Neural progenitor cell (in vitro differentiated cells): ENCODE results near the gene ST6GALNAC1. TPM values are rescaled to one million over a fixed set of nuclear protein-coding genes. Genes with fewer than 3 reads are reported as not detected.

Source experiments
- DNase-seq: peaks from one replicate; pipeline ENCODE4 v3.0.0-alpha.2; 2016; ENCODE audit warnings: low spot score
- H2AFZ ChIP-seq: fragments of 200-600 bp; sonication (generic); replicated peaks from 2 replicates; pipeline ENCODE4 v1.6.1; 2016; ENCODE audit warnings: antibody characterized with exemption
- H3F3A ChIP-seq: fragments of 200-600 bp; sonication (generic); 2 replicates; pipeline ENCODE4 v1.6.1; 2016; ENCODE audit warnings: antibody characterized with exemption, low read depth
- H3K27ac ChIP-seq: fragments of 200-600 bp; sonication (generic); 2 replicates; pipeline ENCODE4 v1.5.1; 2016; ENCODE audit warnings: mild to moderate bottlenecking
- H3K27me3 ChIP-seq: fragments of 200-600 bp; sonication (generic); 2 replicates; pipeline ENCODE4 v1.6.1; 2016; ENCODE audit warnings: mild to moderate bottlenecking, moderate library complexity
- H3K36me3 ChIP-seq: fragments of 200-600 bp; sonication (generic); 2 replicates; pipeline ENCODE4 v1.5.1; 2016
- H3K4me1 ChIP-seq: fragments of 200-600 bp; sonication (generic); 2 replicates; pipeline ENCODE4 v1.6.1; 2016; ENCODE audit warnings: mixed run types
- H3K4me2 ChIP-seq: fragments of 200-600 bp; sonication (generic); 2 replicates; pipeline ENCODE4 v1.6.1; 2016
- H3K4me3 ChIP-seq: fragments of 200-600 bp; sonication (generic); 2 replicates; pipeline ENCODE4 v1.5.1; 2016
- H3K79me2 ChIP-seq: fragments of 200-600 bp; sonication (generic); 2 replicates; pipeline ENCODE4 v1.6.1; 2016; ENCODE audit warnings: low read depth
- H3K9ac ChIP-seq: fragments of 200-600 bp; sonication (generic); 2 replicates; pipeline ENCODE4 v1.6.1; 2016
- H3K9me3 ChIP-seq: fragments of 200-600 bp; sonication (generic); 2 replicates; pipeline ENCODE4 v1.5.1; 2016; ENCODE audit warnings: low read depth
- H4K20me1 ChIP-seq: fragments of 200-600 bp; sonication (generic); 2 replicates; pipeline ENCODE4 v1.6.1; 2016; ENCODE audit warnings: low read depth
- H3K27ac Mint-ChIP-seq: 3 replicates; pipeline ENCODE4 v1.8.0; 2021; ENCODE audit warnings: mixed read lengths
- H3K27me3 Mint-ChIP-seq: 2 replicates; pipeline ENCODE4 v1.8.0; 2022; ENCODE audit warnings: low read depth, mild to moderate bottlenecking, inconsistent platforms, moderate library complexity, mixed read lengths; ENCODE audit not compliant: insufficient read depth
- H3K36me3 Mint-ChIP-seq: 3 replicates; pipeline ENCODE4 v1.8.0; 2021; ENCODE audit warnings: mixed read lengths
- H3K4me1 Mint-ChIP-seq: 3 replicates; pipeline ENCODE4 v1.8.0; 2021; ENCODE audit warnings: mixed read lengths
- H3K4me3 Mint-ChIP-seq: 3 replicates; pipeline ENCODE4 v1.8.0; 2021; ENCODE audit warnings: mild to moderate bottlenecking, moderate library complexity, mixed read lengths
- H3K9me3 Mint-ChIP-seq: 3 replicates; pipeline ENCODE4 v1.8.0; 2020; ENCODE audit warnings: mixed read lengths
- CTCF ChIP-seq: fragments of 200-600 bp; sonication (generic); IDR thresholded peaks from 2 replicates; pipeline ENCODE4 v1.5.1; 2017; ENCODE audit warnings: antibody characterized with exemption, mild to moderate bottlenecking
- EZH2 ChIP-seq: fragments of 200-600 bp; sonication (generic); IDR thresholded peaks from 2 replicates; pipeline ENCODE4 v1.6.1; 2017; ENCODE audit warnings: antibody characterized with exemption, mild to moderate bottlenecking, moderate library complexity
- EZH2phosphoT487 ChIP-seq: fragments of 200-600 bp; sonication (generic); IDR thresholded peaks from 2 replicates; pipeline ENCODE4 v1.6.1; 2017; ENCODE audit warnings: antibody characterized with exemption
- total RNA-seq: library from RNA; depleted of rRNA; stranded (reverse); fragments of >200 nt; gene quantifications from 2 replicates; pipeline ENCODE4 v1.2.3, GENCODE V29; 2015; ENCODE audit warnings: low replicate concordance

The ST6GALNAC1 gene
- total RNA-seq, 1 donor from 2014 or later: not detected

GRCh38 chr17:76644995-76645394, 1.4 kb upstream of the ST6GALNAC1 start:
- Histone ChIP-seq H3K4me3 (no peak overlapping the region), H3K9ac (no peak overlapping the region), H3K27ac (no peak overlapping the region), H3K79me2 (no peaks in the 10 kb centered on the region), H3F3A (no peaks in the 10 kb centered on the region), H4K20me1 (no peaks in the 10 kb centered on the region), H3K9me3 (no peaks in the 10 kb centered on the region), H2AFZ (no peak overlapping the region), H3K36me3 (no peaks in the 10 kb centered on the region), H3K4me1 (no peaks in the 10 kb centered on the region), H3K27me3 (no peaks in the 10 kb centered on the region), H3K4me2 (no peak overlapping the region)
- Mint-ChIP-seq H3K4me1 (peaks cover 10% of the 10 kb centered on the region), H3K4me3 (no peak overlapping the region), H3K27me3 (peaks cover 5% of the 10 kb centered on the region), H3K36me3 (no peaks in the 10 kb centered on the region), H3K27ac (no peak overlapping the region), H3K9me3 (peaks cover 14% of the 10 kb centered on the region)
- TF ChIP-seq EZH2phosphoT487 (no peak), EZH2 (no peak), CTCF (no peak)
- no peak for DNase-seq

GRCh38 chr17:76642994-76643393, 563 bp downstream of the ST6GALNAC1 start:
- no peaks in the 10 kb centered on the region for H4K20me1 ChIP-seq
- H3K79me2 ChIP-seq: no peaks in the 10 kb centered on the region
- H3K27ac ChIP-seq: no peak overlapping the region
- DNase-seq: no peak
- H3K4me3 Mint-ChIP-seq: no peak overlapping the region
- peaks cover 20% of the 10 kb centered on the region for H3K4me1 Mint-ChIP-seq
- H3K9ac ChIP-seq: no peak overlapping the region
- no peak overlapping the region for H3K4me3 ChIP-seq
- no peak overlapping the region for H3K4me2 ChIP-seq
- H3K27me3 Mint-ChIP-seq: peaks cover 5% of the 10 kb centered on the region
- no peaks in the 10 kb centered on the region for H3K36me3 Mint-ChIP-seq
- H3K9me3 Mint-ChIP-seq: peaks cover 14% of the 10 kb centered on the region
- H3F3A ChIP-seq: no peaks in the 10 kb centered on the region
- no peak overlapping the region for H2AFZ ChIP-seq
- no peaks in the 10 kb centered on the region for H3K9me3 ChIP-seq
- H3K4me1 ChIP-seq: peaks cover 2% of the 10 kb centered on the region
- TF ChIP-seq CTCF: no peak
- TF ChIP-seq EZH2: no peak
- no peak for TF ChIP-seq EZH2phosphoT487
- no peaks in the 10 kb centered on the region for H3K36me3 ChIP-seq
- H3K27me3 ChIP-seq: no peaks in the 10 kb centered on the region
- H3K27ac Mint-ChIP-seq: no peak overlapping the region

GRCh38 chr17:76642032-76642561, 1.5 kb downstream of the ST6GALNAC1 start:
- no peak overlapping the region for H2AFZ ChIP-seq
- H3K4me2 ChIP-seq: no peak overlapping the region
- Mint-ChIP-seq H3K4me3 (no peak overlapping the region), H3K4me1 (peaks cover 29% of the 10 kb centered on the region), H3K9me3 (peaks cover 9% of the 10 kb centered on the region), H3K27me3 (peaks cover 5% of the 10 kb centered on the region), H3K27ac (no peak overlapping the region), H3K36me3 (no peaks in the 10 kb centered on the region)
- no peak for TF ChIP-seq EZH2phosphoT487
- no peak for TF ChIP-seq CTCF
- TF ChIP-seq EZH2: no peak
- H3K27ac ChIP-seq: no peak overlapping the region
- no peaks in the 10 kb centered on the region for H3K36me3 ChIP-seq
- no peaks in the 10 kb centered on the region for H3K9me3 ChIP-seq
- H3K4me3 ChIP-seq: no peak overlapping the region
- DNase-seq: no peak
- H4K20me1 ChIP-seq: no peaks in the 10 kb centered on the region
- H3K27me3 ChIP-seq: no peaks in the 10 kb centered on the region
- H3K4me1 ChIP-seq: peaks cover 10% of the 10 kb centered on the region
- no peaks in the 10 kb centered on the region for H3K79me2 ChIP-seq
- no peak overlapping the region for H3K9ac ChIP-seq
- no peaks in the 10 kb centered on the region for H3F3A ChIP-seq
